T follicular helper cell (primary cell): ENCODE results near the gene PTK7.

Experiments
- DNase-seq: peaks from one replicate; pipeline ENCODE4 v3.0.0-alpha.2; 2020; ENCODE audit warnings: low read depth

The PTK7 gene

DNA sequence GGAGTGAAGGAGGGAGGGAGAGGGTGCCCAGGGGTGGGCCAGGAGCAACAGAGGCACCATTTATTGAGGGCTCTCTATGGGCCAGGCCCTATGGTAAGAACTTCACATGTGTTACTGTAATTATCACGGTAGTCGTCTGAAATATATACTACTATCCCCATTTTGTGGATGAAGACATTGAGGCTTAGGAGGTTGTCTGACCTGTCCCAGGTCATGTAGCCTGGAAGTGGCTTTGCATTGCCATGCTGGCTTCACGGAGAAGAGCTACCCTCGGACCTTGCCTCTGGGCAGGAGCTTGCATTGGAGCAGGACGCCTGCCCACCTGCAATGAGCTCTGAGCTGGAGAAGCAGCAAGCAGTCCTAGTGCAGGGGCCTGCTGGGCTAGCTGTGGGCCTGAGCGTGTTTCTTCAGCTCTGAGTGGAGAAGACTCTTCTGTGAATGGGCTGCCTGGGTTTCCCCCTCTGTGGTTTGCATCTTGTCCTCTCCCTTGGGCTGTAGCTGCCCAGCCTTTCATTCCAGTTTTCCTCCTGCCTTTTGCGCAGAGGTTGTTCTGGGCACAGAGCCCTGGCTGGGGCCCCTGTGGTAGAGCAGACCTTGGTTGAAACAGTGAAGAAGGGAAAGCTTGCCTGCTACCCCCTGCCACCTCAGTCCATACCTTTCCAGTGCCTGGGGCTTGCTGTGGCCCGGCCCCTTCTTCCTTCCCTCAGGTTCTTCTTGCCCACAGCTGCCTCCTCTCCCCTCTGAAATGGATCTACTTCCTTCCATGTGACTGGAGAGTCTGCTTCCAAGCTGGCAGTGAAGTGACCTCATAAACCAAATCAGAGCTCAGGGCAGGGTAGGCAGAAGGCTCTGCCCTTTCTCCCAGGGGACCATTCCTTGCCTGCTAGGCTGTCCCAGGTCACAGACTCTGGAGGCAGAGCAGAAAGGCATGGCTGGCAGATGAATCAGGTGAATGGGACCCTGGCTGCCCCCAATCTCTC, 70.9 kb downstream of the PTK7 start:
- no peak for DNase-seq

GRCh38 chr6:43147691-43148477, 71.8 kb downstream of the PTK7 start:
- no peak for DNase-seq

DNA sequence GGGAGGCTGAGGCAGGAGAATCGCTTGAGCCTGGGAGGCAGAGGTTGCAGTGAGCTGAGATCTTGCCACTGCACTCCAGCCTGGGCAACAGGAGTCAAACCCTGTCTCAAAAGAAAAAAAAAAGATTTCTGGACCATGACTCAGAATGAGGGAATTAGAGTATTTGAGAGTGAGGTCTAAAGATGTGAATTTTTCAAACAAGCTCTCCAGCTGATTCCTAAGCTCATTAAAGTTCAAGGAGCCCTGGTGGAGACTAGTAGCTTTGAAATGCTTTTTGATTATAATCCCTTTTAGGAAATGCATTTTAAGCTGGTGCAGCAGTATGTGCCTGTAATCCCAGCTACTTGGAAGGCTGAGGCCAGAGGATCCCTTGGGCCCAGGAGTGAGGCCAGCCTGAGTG, 73.2 kb downstream of the PTK7 start:
- no peak for DNase-seq

DNA sequence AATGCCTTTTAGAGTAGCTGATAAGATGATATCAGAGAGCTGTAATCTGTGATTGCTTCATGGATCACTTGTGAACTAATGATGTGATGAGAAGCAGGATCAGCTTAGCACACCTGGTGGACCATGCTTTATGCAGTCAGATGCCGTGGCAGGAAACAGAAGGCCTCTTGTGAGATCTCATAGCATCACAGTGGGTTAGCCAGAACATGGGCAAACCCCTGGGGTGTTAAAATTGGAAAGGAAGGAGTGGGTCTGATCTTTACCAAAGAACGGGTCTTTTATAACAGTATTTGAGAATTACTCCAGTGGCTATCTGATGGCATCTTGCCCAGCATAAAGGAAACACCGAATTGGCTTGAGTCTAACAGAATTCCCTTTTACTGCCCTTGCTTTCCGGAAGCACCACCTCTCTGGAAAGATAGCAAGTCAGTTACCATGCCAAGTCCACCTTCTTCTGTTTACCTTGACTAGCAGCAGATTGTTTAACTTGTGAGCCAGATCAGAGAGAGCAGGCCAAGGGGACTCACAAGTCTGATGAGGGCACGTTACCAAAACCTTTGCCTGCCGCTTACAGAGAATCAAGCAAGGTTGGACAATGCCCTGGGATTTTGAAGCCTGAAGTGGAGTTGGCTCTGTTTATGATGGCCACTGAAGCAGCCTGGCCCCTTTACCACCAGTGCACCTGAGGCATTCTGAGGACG, 74.1 kb downstream of the PTK7 start:
- DNase-seq = no peak

GRCh38 chr6:43159599-43159998, 83.5 kb downstream of the PTK7 start:
- DNase-seq = no peak

GRCh38 chr6:43163899-43164298, 87.8 kb downstream of the PTK7 start:
- DNase-seq = no peak

GRCh38 chr6:43170417-43170930, 94.4 kb downstream of the PTK7 start:
- no peak for DNase-seq

DNA sequence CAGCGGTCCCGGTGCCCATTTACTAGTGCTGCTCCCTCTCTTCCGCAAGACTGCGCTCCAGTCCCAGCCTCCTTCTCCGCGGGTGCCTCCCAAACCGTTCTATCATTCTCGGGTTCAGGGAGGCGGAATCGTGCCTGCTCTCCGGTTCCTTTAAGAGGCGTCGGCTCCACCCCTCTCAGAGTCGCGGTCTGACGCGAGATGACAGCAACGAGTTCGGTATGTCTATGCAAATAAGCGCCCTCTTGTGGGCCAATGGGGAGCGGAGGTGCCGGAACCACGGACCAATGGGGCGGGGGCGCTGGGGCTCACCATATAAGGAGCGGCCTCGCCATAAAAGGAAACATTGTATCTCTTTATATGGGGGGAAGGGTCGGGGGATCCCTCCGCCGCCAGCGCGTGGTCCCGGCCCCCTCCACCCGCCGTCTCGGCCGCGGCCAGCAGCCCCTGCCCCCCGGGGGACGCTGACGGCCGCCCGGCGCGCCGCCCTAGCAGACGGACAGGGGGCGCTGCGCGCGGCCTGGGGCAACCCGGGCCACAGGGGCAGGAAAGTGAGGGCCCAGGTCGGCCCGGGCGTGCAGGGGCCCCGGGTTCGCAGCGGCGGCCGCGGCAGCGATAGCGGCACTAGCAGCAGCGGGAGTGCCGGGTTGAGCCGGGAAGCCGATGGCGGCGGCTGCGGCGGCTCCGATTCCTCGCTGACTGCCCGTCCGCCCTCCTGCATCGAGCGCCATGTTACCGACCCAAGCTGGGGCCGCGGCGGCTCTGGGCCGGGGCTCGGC, 95.0 kb downstream of the PTK7 start, which contains the start of gene SRF:
Gene SRF (plus strand): TSS at position 339 of the 776 bp plus-strand sequence. CDS start 388 bp downstream, at position 727.
- peak; percentile 98 for DNase-seq

DNA sequence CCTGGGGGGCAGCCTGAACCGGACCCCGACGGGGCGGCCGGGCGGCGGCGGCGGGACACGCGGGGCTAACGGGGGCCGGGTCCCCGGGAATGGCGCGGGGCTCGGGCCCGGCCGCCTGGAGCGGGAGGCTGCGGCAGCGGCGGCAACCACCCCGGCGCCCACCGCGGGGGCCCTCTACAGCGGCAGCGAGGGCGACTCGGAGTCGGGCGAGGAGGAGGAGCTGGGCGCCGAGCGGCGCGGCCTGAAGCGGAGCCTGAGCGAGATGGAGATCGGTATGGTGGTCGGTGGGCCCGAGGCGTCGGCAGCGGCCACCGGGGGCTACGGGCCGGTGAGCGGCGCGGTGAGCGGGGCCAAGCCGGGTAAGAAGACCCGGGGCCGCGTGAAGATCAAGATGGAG, 95.6 kb downstream of the PTK7 start:
- DNase-seq = no peak

DNA sequence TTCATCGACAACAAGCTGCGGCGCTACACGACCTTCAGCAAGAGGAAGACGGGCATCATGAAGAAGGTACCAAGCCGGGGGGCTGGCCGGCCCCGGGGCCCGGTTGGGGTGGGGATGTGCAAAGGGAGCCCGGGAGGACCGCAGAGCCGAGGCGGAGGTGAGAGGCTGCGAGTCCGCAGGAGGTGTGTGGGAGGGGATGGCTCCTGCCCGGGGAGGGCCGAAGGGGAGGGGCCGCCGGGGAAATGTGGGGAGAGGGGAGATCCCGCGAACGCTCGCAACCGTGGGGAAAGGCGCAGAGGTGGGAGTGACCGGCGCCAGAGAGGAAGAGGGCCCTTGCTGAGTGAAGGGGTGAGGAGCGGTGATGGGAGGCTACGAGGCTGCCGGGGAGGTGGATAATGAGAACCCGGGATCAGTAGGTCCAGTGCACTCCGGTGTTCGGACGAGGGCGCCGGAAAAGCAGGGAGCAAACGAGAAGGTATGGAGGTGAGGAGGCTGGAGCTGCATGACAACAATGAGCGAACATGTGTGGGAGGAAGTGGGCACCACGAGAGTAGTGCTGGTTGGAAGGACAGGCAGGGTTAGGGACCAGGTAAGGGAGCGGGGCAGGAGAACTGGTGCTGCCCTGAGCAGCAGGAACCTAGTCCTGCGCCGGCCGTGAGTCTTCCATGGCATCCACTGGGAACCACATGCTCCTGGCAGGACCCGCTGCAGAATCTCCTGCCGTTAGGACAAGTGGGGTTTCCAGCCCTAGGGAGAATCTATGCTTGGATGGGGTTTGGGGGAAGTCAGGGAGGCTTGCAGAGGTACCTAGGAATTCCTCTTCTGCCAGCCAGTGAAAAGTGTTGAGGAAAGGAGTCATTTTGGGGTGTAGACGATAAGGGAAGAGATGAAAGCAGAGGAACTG, 96.2 kb downstream of the PTK7 start:
- peak; percentile 31 for DNase-seq

GRCh38 chr6:43173591-43174262, 97.6 kb downstream of the PTK7 start:
- no peak for DNase-seq

GRCh38 chr6:43174263-43175112, 98.4 kb downstream of the PTK7 start:
- peak; percentile 87 for DNase-seq

DNA sequence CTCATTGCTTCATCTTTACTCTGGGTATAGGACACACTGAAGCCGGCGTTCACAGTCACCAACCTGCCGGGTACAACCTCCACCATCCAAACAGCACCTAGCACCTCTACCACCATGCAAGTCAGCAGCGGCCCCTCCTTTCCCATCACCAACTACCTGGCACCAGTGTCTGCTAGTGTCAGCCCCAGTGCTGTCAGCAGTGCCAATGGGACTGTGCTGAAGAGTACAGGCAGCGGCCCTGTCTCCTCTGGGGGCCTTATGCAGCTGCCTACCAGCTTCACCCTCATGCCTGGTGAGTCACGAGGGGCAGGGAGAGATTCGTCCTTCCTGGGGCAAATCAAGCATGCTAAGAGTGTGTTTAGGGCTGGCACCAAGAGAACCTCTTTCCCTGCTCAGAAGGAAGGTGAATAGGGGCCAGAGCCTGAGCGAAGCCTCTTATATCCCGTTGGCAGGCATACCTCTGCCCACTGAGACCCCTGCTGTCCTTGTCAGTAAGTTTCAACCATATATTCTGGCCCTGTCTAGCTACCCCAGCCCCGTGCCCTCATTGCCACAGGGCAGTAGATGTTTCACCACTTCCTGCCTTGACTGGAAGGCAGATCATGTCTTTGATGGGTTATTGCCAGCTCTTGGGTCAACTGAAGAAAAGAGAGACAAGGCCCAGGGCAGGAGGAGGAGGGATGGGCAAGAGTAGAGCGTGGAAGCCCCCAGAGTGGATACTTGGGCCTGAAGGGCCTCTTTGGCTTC, 99.7 kb downstream of the PTK7 start:
- DNase-seq = no peak

DNA sequence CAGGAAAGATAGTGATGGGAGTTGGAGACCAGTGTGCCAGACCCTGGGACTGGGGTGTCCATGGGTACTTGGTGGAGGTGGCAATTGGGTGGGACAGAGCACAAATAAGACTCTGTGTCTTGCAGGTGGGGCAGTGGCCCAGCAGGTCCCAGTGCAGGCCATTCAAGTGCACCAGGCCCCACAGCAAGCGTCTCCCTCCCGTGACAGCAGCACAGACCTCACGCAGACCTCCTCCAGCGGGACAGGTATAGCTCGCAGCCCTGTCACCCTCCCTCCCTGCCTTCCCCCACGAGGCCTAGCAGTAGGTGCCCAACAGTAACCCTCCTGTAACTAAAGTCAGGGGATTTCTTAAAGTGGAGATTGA, 100.3 kb downstream of the PTK7 start:
- DNase-seq = no peak

- no peak for DNase-seq
Measured at GRCh38 chr6:43178150-43178549, 102.0 kb downstream of the PTK7 start.

DNA sequence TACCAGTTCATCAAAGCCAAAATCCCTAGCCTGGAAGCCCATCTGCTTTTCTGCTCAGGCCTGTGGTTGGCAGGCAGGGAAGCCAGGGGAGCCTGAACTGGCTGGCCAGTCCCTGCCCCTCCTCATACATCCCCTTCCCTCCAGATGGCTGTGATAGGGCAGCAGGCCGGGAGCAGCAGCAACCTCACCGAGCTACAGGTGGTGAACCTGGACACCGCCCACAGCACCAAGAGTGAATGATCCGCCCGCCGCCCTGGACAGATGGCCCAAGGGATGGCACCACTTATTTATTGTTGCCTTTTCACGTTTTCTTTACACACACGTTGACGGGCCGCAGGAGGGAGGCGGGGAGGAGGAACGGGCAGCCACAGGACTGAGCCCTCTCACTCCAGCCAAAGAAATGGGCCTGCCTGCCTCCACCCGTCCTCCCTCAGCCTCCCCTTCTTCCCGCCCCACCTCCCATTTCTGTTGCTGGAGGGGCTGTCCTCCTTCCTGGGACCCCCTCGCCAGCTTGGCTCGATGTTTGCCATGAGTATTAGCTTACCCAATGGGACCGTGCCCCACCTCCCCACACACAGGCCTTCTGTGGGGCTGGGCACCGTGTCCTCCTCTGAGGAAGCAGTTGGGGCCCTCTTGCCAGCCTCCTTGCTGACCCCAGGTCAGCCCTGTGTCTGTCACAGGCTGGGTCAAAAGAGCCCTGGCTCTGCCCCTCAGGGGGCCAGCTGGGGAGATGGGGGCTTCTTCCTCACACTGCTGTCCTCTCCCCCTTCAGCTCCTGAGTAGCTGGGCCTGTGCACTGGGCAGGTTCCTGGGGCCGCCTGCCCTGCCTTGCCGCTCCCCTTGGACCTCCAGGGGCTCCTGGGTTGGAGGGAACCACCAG, 103.1 kb downstream of the PTK7 start:
- DNase-seq = no peak

GRCh38 chr6:43180058-43180457, 103.9 kb downstream of the PTK7 start:
- DNase-seq = no peak
